Large intestine (tissue), 3 donors: ENCODE results near the gene DYNC1I1. TPM values are rescaled to one million over a fixed set of nuclear protein-coding genes. Genes with fewer than 3 reads are reported as not detected.
A peak's percentile ranks its signal among the peaks of the same experiment; 100 is the strongest.

Experiments
- DNase-seq, 2 donors: peaks; one replicate each; pipeline versions ENCODE4 v3.0.0 to v3.0.0-alpha.2; 2013
- H3K27ac ChIP-seq: one replicate; pipeline ENCODE4 v1.5.1; 2013; ENCODE audit warnings: low read length
- H3K27me3 ChIP-seq: 2 replicates; pipeline ENCODE4 v1.6.1; 2013; ENCODE audit warnings: low read length; ENCODE audit not compliant: control insufficient read depth, insufficient read depth
- H3K36me3 ChIP-seq: 2 replicates; pipeline ENCODE4 v1.6.1; 2013; ENCODE audit warnings: low read length; ENCODE audit not compliant: control insufficient read depth, insufficient read depth
- H3K4me1 ChIP-seq: one replicate; pipeline ENCODE4 v1.6.1; 2013; ENCODE audit warnings: low read length; ENCODE audit not compliant: control insufficient read depth, insufficient read depth
- H3K4me3 ChIP-seq: one replicate; pipeline ENCODE4 v1.5.1; 2013; ENCODE audit warnings: low read length
- H3K9me3 ChIP-seq: one replicate; pipeline ENCODE4 v1.6.1; 2013; ENCODE audit warnings: mild to moderate bottlenecking, low read depth, low read length, moderate library complexity; ENCODE audit not compliant: control insufficient read depth
- WGBS: methylation state at CpG from one replicate; pipeline ENCODE4 v1.1.5; 2013; ENCODE audit warnings: low lambda C conversion rate; ENCODE audit not compliant: insufficient coverage; 5-methylcytosine and 5-hydroxymethylcytosine counted together
- polyA plus RNA-seq: library from polyadenylated mRNA; unstranded; fragments of 120-200 nt; gene quantifications from one replicate; pipeline ENCODE4 v1.2.1, GENCODE V29; 2013

The DYNC1I1 gene
- polyA plus RNA-seq, 1 donor, result 1.2 TPM

GRCh38 chr7:96061844-96062243 lies 289.5 kb downstream of the DYNC1I1 start:
- H3K9me3 ChIP-seq, result no peaks in the 10 kb centered on the region
- H3K27ac ChIP-seq, result no peak overlapping the region
- DNase-seq, result no peak
- H3K4me1 ChIP-seq, result no peaks in the 10 kb centered on the region
- H3K36me3 ChIP-seq, result no peaks in the 10 kb centered on the region
- WGBS, result no CpG with 5 or more reads among the region's 4 CpGs
- H3K27me3 ChIP-seq, result peaks cover 2% of the 10 kb centered on the region
- H3K4me3 ChIP-seq, result no peak overlapping the region

- no peak overlapping the region for H3K4me3 ChIP-seq
- DNase-seq, result no peak
- WGBS, result no CpG with 5 or more reads among the region's 1 CpG
- no peaks in the 10 kb centered on the region for H3K9me3 ChIP-seq
- H3K27ac ChIP-seq, result no peak overlapping the region
- H3K36me3 ChIP-seq, result no peaks in the 10 kb centered on the region
- H3K27me3 ChIP-seq, result peaks cover 7% of the 10 kb centered on the region
- H3K4me1 ChIP-seq, result no peaks in the 10 kb centered on the region
These were observed 295.0 kb downstream of the DYNC1I1 start for GRCh38 chr7:96067321-96067720.

DNA sequence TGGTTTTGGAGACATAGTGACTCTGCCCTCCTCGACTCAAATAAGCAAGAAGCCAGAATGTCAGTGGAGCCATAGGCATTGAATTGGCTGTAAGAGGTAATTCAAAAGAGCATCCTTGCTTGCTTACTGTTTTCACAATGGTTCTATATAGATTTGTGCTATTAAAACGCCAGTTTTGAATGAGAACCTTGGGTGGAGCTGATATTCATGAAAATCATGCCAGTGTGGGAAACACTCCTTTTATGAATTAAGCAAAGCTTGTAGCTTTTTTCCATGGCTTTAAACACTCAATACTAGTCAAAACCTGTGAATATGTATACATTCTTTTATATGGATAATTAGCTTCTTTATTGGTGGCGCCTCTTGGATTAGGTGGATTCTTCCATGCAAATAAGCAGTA lies 297.0 kb downstream of the DYNC1I1 start:
- WGBS, result 86% methylated on average over 2 of the region's 3 CpGs
- DNase-seq, result no peak
- H3K4me3 ChIP-seq, result no peak overlapping the region

DNA sequence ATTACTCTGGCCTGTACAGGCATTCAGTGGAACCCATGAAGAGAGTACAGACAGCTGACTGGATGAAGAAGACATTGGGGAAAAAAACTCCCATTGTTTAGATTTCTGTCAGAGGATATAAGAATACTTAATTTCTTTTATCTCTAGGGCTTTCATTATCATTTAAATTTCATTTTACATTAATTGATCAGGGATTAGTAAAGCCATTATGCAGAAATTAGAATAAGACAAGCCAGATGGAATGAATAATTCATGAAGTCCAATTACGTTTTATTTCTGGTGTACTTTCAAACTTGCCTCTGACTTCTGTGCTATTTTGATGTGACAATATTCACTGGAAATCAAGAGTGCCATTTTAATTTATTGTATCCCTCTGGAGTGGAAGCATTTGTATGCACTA lies 302.5 kb downstream of the DYNC1I1 start:
- no CpG with 5 or more reads among the region's 1 CpG for WGBS
- H3K27me3 ChIP-seq, result peaks cover 26% of the 10 kb centered on the region
- H3K36me3 ChIP-seq, result no peaks in the 10 kb centered on the region
- no peak overlapping the region for H3K4me3 ChIP-seq
- DNase-seq, result no peak
- no peak overlapping the region for H3K27ac ChIP-seq
- peaks cover 3% of the 10 kb centered on the region for H3K4me1 ChIP-seq
- no peaks in the 10 kb centered on the region for H3K9me3 ChIP-seq

More for the DNA sequence above, 297.0 kb downstream of the DYNC1I1 start:
- Histone ChIP-seq H3K27ac (no peak overlapping the region), H3K27me3 (peaks cover 10% of the 10 kb centered on the region), H3K36me3 (no peaks in the 10 kb centered on the region), H3K4me1 (no peaks in the 10 kb centered on the region), H3K9me3 (no peaks in the 10 kb centered on the region)

GRCh38 chr7:96075510-96076349 lies 303.4 kb downstream of the DYNC1I1 start:
- H3K27ac ChIP-seq, result no peak overlapping the region
- H3K4me1 ChIP-seq, result peaks cover 3% of the 10 kb centered on the region
- H3K27me3 ChIP-seq, result peaks cover 26% of the 10 kb centered on the region
- H3K36me3 ChIP-seq, result no peaks in the 10 kb centered on the region
- H3K9me3 ChIP-seq, result no peaks in the 10 kb centered on the region
- peak overlapping the region; percentile 35 for H3K4me3 ChIP-seq
- no CpG with 5 or more reads among the region's 47 CpGs for WGBS
- peak; percentile 15 to 45 for DNase-seq

DNA sequence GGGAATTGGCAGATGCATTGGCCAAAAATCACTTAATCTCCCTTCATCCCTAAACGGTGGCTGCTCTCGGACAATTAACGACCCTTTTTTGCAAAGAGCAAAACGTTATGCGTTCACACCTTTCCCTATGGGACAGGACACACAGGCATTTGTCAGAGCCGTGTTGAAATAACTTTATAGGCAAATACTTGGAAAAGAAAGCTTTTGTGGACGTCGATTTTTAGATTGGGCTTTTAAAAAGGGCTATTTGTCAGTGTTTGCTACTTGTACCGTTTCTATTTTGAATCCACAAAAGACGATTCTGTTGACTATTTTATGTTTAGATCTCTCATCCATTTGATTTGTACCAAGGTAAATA lies 304.0 kb downstream of the DYNC1I1 start:
- WGBS, result 24% methylated on average over 2 of the region's 10 CpGs
- H3K27ac ChIP-seq, result no peak overlapping the region
- peaks cover 3% of the 10 kb centered on the region for H3K4me1 ChIP-seq

DNA sequence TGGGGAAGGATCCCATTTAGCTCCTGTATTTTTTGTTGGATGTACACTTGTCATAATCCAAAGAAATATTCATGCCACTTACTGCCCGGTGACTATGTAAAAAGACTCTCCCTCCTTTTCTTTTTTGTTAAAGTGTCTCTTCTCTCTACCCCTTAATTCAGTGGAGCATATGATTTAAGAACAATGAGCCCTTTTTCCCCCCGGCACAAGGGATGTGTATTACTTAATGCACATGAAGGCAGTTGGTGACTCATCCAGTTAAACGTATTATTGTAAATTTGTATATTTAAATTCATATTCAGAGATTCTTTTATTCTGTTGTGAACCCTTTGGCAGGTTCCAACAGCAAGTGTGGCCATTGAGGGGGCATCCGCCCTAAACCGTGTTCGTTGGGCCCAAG lies 307.7 kb downstream of the DYNC1I1 start:
- no peaks in the 10 kb centered on the region for H3K9me3 ChIP-seq
- 100% methylated on average over 1 of the region's 6 CpGs for WGBS
- H3K4me1 ChIP-seq, result peaks cover 3% of the 10 kb centered on the region
- H3K36me3 ChIP-seq, result no peaks in the 10 kb centered on the region
- H3K4me3 ChIP-seq, result no peak overlapping the region
- no peak for DNase-seq
- no peak overlapping the region for H3K27ac ChIP-seq
- peaks cover 20% of the 10 kb centered on the region for H3K27me3 ChIP-seq

More for the DNA sequence above, 304.0 kb downstream of the DYNC1I1 start:
- Histone ChIP-seq H3K9me3 (no peaks in the 10 kb centered on the region), H3K36me3 (no peaks in the 10 kb centered on the region), H3K27me3 (peaks cover 26% of the 10 kb centered on the region), H3K4me3 (no peak overlapping the region)
- no peak for DNase-seq

DNA sequence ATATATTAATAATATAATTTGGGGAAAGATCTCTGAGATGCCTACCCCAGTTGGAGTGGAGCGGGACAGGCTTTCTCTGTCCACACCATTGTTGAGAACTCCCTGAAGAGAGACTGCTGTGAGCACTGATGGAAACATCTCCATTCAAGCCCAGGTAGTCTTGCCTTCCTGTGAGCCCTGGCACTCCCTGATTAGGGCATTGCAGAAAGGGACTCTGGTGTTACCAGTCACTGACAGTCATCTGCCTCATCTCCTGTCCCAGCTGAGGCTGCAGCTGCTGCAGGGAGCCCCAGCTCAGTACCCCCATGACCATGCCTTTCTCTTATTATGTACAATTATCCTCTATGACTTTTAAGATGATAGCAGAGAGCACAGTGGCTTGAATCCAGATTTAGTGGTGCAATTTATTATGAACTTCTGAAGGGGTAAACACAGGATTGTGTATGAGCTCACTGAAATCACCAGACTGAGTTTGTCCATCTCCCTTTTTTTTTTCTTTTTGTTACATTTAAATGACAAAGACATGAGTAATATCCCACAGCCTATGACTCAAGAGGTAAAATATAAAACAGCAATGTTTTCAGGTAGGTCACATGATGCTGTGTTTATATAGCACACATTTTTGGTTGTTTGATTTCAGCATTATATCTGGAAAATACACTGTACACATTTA lies 312.7 kb downstream of the DYNC1I1 start:
- no peak for DNase-seq
- Histone ChIP-seq H3K27me3 (no peaks in the 10 kb centered on the region), H3K27ac (no peak overlapping the region), H3K36me3 (no peaks in the 10 kb centered on the region), H3K9me3 (no peaks in the 10 kb centered on the region), H3K4me1 (no peaks in the 10 kb centered on the region), H3K4me3 (no peak overlapping the region)
- WGBS, result no CpG with 5 or more reads among the region's 1 CpG

GRCh38 chr7:96085953-96086352 lies 313.6 kb downstream of the DYNC1I1 start:
- no peak overlapping the region for H3K27ac ChIP-seq
- H3K36me3 ChIP-seq, result no peaks in the 10 kb centered on the region
- no peaks in the 10 kb centered on the region for H3K27me3 ChIP-seq
- no peak for DNase-seq
- H3K4me1 ChIP-seq, result no peaks in the 10 kb centered on the region
- WGBS, result no CpG with 5 or more reads among the region's 3 CpGs
- H3K9me3 ChIP-seq, result no peaks in the 10 kb centered on the region
- H3K4me3 ChIP-seq, result no peak overlapping the region

GRCh38 chr7:96088579-96088978 lies 316.2 kb downstream of the DYNC1I1 start:
- 57% methylated on average over 4 of the region's 5 CpGs for WGBS
- Histone ChIP-seq H3K36me3 (no peaks in the 10 kb centered on the region), H3K27me3 (peaks cover 3% of the 10 kb centered on the region), H3K4me3 (no peak overlapping the region), H3K27ac (no peak overlapping the region), H3K4me1 (no peaks in the 10 kb centered on the region), H3K9me3 (no peaks in the 10 kb centered on the region)
- DNase-seq, result no peak
